HEK293 (cell line): Measurements from ENCODE around the gene MEF2C.

Experiments used
- BCL11A ChIP-seq: fragments of 450-650 bp; formaldehyde crosslinking; IDR thresholded peaks from 2 replicates; pipeline ENCODE4 v1.5.1; 2016; ENCODE audit warnings: low read depth, missing biosample characterization, missing genetic modification characterization
- BCL6B ChIP-seq: fragments of 450-650 bp; formaldehyde crosslinking; IDR thresholded peaks from 2 replicates; pipeline ENCODE4 v1.5.1; 2017; ENCODE audit warnings: missing biosample characterization, missing genetic modification characterization
- CTCF ChIP-seq: fragments of 450-650 bp; formaldehyde crosslinking; IDR thresholded peaks from 2 replicates; pipeline ENCODE4 v1.5.1; 2016; ENCODE audit warnings: missing biosample characterization, missing genetic modification characterization
- ELK4 ChIP-seq: IDR thresholded peaks from 2 replicates; pipeline ENCODE4 v1.6.1; 2011; ENCODE audit warnings: mild to moderate bottlenecking, low read depth, low read length, borderline replicate concordance
- GLI2 ChIP-seq: fragments of 450-650 bp; formaldehyde crosslinking; IDR thresholded peaks from 2 replicates; pipeline ENCODE4; 2017; ENCODE audit warnings: missing biosample characterization, missing genetic modification characterization, low read depth, borderline replicate concordance
- HOXD13 ChIP-seq: sonication (generic); formaldehyde crosslinking; IDR thresholded peaks from 2 replicates; pipeline ENCODE4 v1.8.0; 2022; ENCODE audit warnings: missing genetic modification reagents, borderline replicate concordance
- INSM2 ChIP-seq: fragments of 450-650 bp; formaldehyde crosslinking; IDR thresholded peaks from 2 replicates; pipeline ENCODE4 v1.5.1; 2016; ENCODE audit warnings: missing biosample characterization, missing genetic modification characterization
- KLF10 ChIP-seq: fragments of 450-650 bp; IDR thresholded peaks from 2 replicates; pipeline ENCODE4 v1.5.1; 2018; ENCODE audit warnings: missing biosample characterization, mild to moderate bottlenecking, missing genetic modification characterization
- PATZ1 ChIP-seq: fragments of 450-650 bp; formaldehyde crosslinking; IDR thresholded peaks from 2 replicates; pipeline ENCODE4 v1.5.1; 2016; ENCODE audit warnings: missing biosample characterization, missing genetic modification characterization
- TRIM28 ChIP-seq: IDR thresholded peaks from 2 replicates; pipeline ENCODE4 v1.6.1; 2011; ENCODE audit warnings: low read length, control low read depth, borderline replicate concordance
- YY1 ChIP-seq: fragments of 450-650 bp; formaldehyde crosslinking; IDR thresholded peaks from 2 replicates; pipeline ENCODE4 v1.5.1; 2018; ENCODE audit warnings: missing biosample characterization, missing genetic modification characterization
- YY2 ChIP-seq: fragments of 450-650 bp; formaldehyde crosslinking; IDR thresholded peaks from 2 replicates; pipeline ENCODE4 v1.5.1; 2016; ENCODE audit warnings: missing biosample characterization, missing genetic modification characterization
- ZFHX2 ChIP-seq: fragments of 450-650 bp; formaldehyde crosslinking; conservative IDR thresholded peaks from 2 replicates; pipeline ENCODE4 v1.5.1; 2016; ENCODE audit warnings: missing biosample characterization, missing genetic modification characterization
- ZNF114 ChIP-seq: fragments of 450-650 bp; formaldehyde crosslinking; IDR thresholded peaks from 2 replicates; pipeline ENCODE4 v1.5.0; 2017; ENCODE audit warnings: missing biosample characterization, missing genetic modification characterization
- ZNF133 ChIP-seq: fragments of 450-650 bp; formaldehyde crosslinking; IDR thresholded peaks from 2 replicates; pipeline ENCODE4 v1.5.1; 2016; ENCODE audit warnings: missing biosample characterization, missing genetic modification characterization
- ZNF155 ChIP-seq: fragments of 450-650 bp; formaldehyde crosslinking; IDR thresholded peaks from 2 replicates; pipeline ENCODE4 v1.5.1; 2016; ENCODE audit warnings: missing biosample characterization, missing genetic modification characterization
- ZNF169 ChIP-seq: fragments of 450-650 bp; formaldehyde crosslinking; IDR thresholded peaks from 2 replicates; pipeline ENCODE4 v1.5.1; 2016; ENCODE audit warnings: missing biosample characterization, missing genetic modification characterization
- ZNF274 ChIP-seq, 2 experiments: fragments of 200-500 bp in 1 of 2; fragments of 450-650 bp in 1 of 2; sonication (Bioruptor generic) in 1 of 2; formaldehyde crosslinking in 1 of 2; IDR thresholded peaks; 2 replicates each; pipeline versions ENCODE4 v1.5.1 to v1.6.1; 2014 to 2016; ENCODE audit warnings: borderline replicate concordance in 1 of 2, inconsistent platforms in 1 of 2, low read length in 1 of 2, missing biosample characterization in 1 of 2, missing genetic modification characterization in 1 of 2
- ZNF341 ChIP-seq: fragments of 450-650 bp; formaldehyde crosslinking; IDR thresholded peaks from 2 replicates; pipeline ENCODE4; 2016; ENCODE audit warnings: low read depth, missing biosample characterization, missing genetic modification characterization
- ZNF521 ChIP-seq: fragments of 450-650 bp; formaldehyde crosslinking; IDR thresholded peaks from 2 replicates; pipeline ENCODE4 v1.5.1; 2017; ENCODE audit warnings: missing biosample characterization, mild to moderate bottlenecking, missing genetic modification characterization
- ZNF624 ChIP-seq: fragments of 450-650 bp; formaldehyde crosslinking; IDR thresholded peaks from 2 replicates; pipeline ENCODE4 v1.5.1; 2017; ENCODE audit warnings: missing biosample characterization, missing genetic modification characterization
- ZNF76 ChIP-seq: fragments of 450-650 bp; formaldehyde crosslinking; IDR thresholded peaks from 2 replicates; pipeline ENCODE4; 2016; ENCODE audit warnings: low read depth, missing biosample characterization, missing genetic modification characterization, borderline replicate concordance
- ZNF843 ChIP-seq: fragments of 450-650 bp; formaldehyde crosslinking; IDR thresholded peaks from 2 replicates; pipeline ENCODE4 v1.5.1; 2016; ENCODE audit warnings: missing biosample characterization, missing genetic modification characterization
- TF ChIP-seq, protein P1 (sequence below): fragments of 450-650 bp; formaldehyde crosslinking; IDR thresholded peaks from 2 replicates; pipeline ENCODE4 v1.5.1; 2016; ENCODE audit warnings: missing biosample characterization, missing genetic modification characterization, low read depth
- TF ChIP-seq, protein P2 (sequence below): fragments of 450-650 bp; formaldehyde crosslinking; IDR thresholded peaks from 2 replicates; pipeline ENCODE4 v1.5.1; 2017; ENCODE audit warnings: missing biosample characterization, missing genetic modification characterization
- TF ChIP-seq, protein P3 (sequence below): fragments of 450-650 bp; formaldehyde crosslinking; IDR thresholded peaks from 2 replicates; pipeline ENCODE4 v1.5.1; 2016; ENCODE audit warnings: missing biosample characterization, missing genetic modification characterization

Gene MEF2C

GRCh38 chr5:88674356-88675167 is 208.4 kb downstream of the MEF2C start (continued):
- TF ChIP-seq INSM2 (tag by site-specific recombination) (no peak), PATZ1 (tag by site-specific recombination) (peak; percentile 96), GLI2 (tag by site-specific recombination) (no peak), ZNF624 (tag by site-specific recombination) (no peak), ZNF169 (tag by site-specific recombination) (no peak), ZNF133 (no peak), BCL11A (tag by site-specific recombination) (no peak), BCL6B (tag by site-specific recombination) (no peak), YY1 (tag by site-specific recombination) (peak; percentile 82), ZNF155 (tag by site-specific recombination) (no peak), ZNF521 (no peak), ZNF114 (tag by site-specific recombination) (no peak), KLF10 (tag by site-specific recombination) (peak; percentile 51; the same call in 1 of the 2 replicates), TRIM28 (no peak), HOXD13 (CRISPR knock-in tag) (no peak), ELK4 (no peak; the same call in 1 of the 2 replicates), CTCF (tag by site-specific recombination) (peak; percentile 20; the same call in 1 of the 2 replicates), ZNF274 (IDR thresholded peaks at IDR 0.05; ENCODE audit: low read length) (no peak), ZNF274 (tag by site-specific recombination; IDR thresholded peaks at IDR 0.05; ENCODE audit: borderline replicate concordance) (no peak), ZNF76 (tag by site-specific recombination) (peak; percentile 55; the same call in 1 of the 2 replicates), ZNF341 (tag by site-specific recombination) (peak; percentile 91), ZFHX2 (tag by site-specific recombination) (peak; percentile 72), ZNF843 (peak; percentile 60; the same call in 1 of the 2 replicates), YY2 (peak; percentile 43; the same call in 1 of the 2 replicates)
- TF ChIP-seq, protein P1, sequence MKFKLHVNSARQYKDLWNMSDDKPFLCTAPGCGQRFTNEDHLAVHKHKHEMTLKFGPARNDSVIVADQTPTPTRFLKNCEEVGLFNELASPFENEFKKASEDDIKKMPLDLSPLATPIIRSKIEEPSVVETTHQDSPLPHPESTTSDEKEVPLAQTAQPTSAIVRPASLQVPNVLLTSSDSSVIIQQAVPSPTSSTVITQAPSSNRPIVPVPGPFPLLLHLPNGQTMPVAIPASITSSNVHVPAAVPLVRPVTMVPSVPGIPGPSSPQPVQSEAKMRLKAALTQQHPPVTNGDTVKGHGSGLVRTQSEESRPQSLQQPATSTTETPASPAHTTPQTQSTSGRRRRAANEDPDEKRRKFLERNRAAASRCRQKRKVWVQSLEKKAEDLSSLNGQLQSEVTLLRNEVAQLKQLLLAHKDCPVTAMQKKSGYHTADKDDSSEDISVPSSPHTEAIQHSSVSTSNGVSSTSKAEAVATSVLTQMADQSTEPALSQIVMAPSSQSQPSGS (tag by site-specific recombination) = no peak
- TF ChIP-seq, protein P2, sequence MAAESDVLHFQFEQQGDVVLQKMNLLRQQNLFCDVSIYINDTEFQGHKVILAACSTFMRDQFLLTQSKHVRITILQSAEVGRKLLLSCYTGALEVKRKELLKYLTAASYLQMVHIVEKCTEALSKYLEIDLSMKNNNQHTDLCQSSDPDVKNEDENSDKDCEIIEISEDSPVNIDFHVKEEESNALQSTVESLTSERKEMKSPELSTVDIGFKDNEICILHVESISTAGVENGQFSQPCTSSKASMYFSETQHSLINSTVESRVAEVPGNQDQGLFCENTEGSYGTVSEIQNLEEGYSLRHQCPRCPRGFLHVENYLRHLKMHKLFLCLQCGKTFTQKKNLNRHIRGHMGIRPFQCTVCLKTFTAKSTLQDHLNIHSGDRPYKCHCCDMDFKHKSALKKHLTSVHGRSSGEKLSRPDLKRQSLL = no peak
- TF ChIP-seq, protein P3, sequence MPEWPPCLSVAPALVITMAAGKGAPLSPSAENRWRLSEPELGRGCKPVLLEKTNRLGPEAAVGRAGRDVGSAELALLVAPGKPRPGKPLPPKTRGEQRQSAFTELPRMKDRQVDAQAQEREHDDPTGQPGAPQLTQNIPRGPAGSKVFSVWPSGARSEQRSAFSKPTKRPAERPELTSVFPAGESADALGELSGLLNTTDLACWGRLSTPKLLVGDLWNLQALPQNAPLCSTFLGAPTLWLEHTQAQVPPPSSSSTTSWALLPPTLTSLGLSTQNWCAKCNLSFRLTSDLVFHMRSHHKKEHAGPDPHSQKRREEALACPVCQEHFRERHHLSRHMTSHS = 0 out of 2 replicates have a peak, but pooled peaks have one; percentile 23
